ENCODE data around the gene NDUFB11.

GRCh38 chrX:47176101-47176740, 31.7 kb upstream of the NDUFB11 start:
- TF ChIP-seq, protein P1, sequence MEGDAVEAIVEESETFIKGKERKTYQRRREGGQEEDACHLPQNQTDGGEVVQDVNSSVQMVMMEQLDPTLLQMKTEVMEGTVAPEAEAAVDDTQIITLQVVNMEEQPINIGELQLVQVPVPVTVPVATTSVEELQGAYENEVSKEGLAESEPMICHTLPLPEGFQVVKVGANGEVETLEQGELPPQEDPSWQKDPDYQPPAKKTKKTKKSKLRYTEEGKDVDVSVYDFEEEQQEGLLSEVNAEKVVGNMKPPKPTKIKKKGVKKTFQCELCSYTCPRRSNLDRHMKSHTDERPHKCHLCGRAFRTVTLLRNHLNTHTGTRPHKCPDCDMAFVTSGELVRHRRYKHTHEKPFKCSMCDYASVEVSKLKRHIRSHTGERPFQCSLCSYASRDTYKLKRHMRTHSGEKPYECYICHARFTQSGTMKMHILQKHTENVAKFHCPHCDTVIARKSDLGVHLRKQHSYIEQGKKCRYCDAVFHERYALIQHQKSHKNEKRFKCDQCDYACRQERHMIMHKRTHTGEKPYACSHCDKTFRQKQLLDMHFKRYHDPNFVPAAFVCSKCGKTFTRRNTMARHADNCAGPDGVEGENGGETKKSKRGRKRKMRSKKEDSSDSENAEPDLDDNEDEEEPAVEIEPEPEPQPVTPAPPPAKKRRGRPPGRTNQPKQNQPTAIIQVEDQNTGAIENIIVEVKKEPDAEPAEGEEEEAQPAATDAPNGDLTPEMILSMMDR (IDR thresholded peaks at IDR 0.05): no peak
- TF ChIP-seq EP300 (IDR thresholded peaks at IDR 0.05): no peak
